ENCODE measurements around the gene PHLDA2. TPM values are rescaled to one million over a fixed set of nuclear protein-coding genes. Genes with fewer than 3 reads are reported as not detected.
A peak's percentile ranks its signal among the peaks of the same experiment; 100 is the strongest.

Gene PHLDA2
- total RNA-seq, 1 experiment from 2014 or later, result 309 TPM

DNA sequence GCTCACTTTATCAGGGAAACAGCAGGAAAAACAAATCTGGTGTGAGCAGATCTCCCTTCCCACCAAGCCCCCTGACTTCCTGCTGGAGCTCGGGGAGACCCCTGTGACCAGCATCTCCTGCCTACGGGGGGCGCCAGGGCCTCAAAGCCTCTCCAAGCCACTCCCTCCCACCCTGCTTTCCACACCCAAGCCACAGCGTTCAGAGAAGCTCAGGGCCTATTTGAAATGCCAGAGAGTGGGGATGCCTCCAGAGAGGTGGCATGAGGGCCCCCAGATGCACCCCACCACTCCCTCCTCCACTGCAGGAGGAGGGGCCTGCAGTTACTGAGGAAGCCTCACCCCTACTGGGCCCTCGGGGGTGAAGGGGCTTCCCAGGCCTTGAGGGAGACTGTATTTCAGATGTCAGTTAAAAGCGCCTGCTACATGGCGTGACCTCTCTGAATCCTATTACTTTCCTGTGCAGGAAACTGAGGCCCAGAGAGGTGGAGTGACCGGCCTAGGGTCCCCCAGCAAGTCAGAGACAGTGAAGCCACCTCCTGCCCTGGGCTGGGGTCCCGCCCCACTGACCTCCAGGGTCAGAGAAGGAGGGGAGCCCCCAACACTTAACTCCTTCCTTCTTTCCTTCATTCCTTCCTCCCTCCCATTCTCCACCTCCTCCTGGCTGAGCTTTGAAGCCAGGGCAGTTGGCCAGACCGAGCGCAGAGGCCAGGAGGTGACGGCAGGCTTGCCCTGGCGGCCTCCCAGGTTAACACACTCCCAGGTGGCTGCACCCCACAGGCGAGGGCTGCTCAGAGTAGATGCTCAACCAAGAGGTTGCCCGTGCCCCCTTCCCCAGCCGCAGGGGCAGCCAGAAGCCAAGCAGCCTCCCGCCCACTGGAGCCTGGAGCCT, 37.6 kb downstream of the PHLDA2 start (continued):
- TF ChIP-seq CBX3 (IDR thresholded peaks at IDR 0.05; ENCODE audit: low read depth), result no peak
- no peak for TF ChIP-seq TCF7L2 (IDR thresholded peaks at IDR 0.05; ENCODE audit: borderline replicate concordance, extremely low read depth, insufficient read depth, insufficient read length)
- 0 out of 2 replicates have a peak, but pooled peaks have one; percentile 35 for TF ChIP-seq POLR2AphosphoS5 (IDR thresholded peaks at IDR 0.05; ENCODE audit: low read depth, low read length)
- TF ChIP-seq YY1 (IDR thresholded peaks at IDR 0.05; ENCODE audit: extremely low read depth, insufficient replicate concordance, low read depth, low read length), result peak; percentile 25

- Histone ChIP-seq H3K36me3 (ENCODE audit: control insufficient read depth in 1 of 2, insufficient read depth in 2 of 2, low read length in 2 of 2) (no peaks in the 10 kb centered on the region), H3K9ac (ENCODE audit: low read length) (peak overlapping the region; percentile 72), H3K4me1 (ENCODE audit: control insufficient read depth in 1 of 2, insufficient read depth in 2 of 2, low read length in 2 of 2) (peaks cover 31 to 60% of the 10 kb centered on the region in 2 experiments), H4K20me1 (ENCODE audit: insufficient read depth) (no peaks in the 10 kb centered on the region), H3K4me3 (replicated peaks in 1 of 2; ENCODE audit: low read depth in 1 of 2, low read length in 2 of 2) (peak overlapping the region; percentile 39 to 72), H2AFZ (ENCODE audit: low read depth, low read length, poor library complexity, severe bottlenecking) (no peak overlapping the region), H3K27ac (ENCODE audit: low read depth, low read length) (peak overlapping the region; percentile 75), H3K9me3 (ENCODE audit: control insufficient read depth in 1 of 2, insufficient read depth in 1 of 2, low read depth in 1 of 2, low read length in 2 of 2) (no peaks in the 10 kb centered on the region), H3K9me2 (ENCODE audit: insufficient read depth) (no peaks in the 10 kb centered on the region), H3K4me2 (ENCODE audit: low read length) (peak overlapping the region; percentile 99), H3K79me2 (ENCODE audit: insufficient read depth, low read length) (no peaks in the 10 kb centered on the region), H3K27me3 (ENCODE audit: insufficient read depth, low read length) (no peaks in the 10 kb centered on the region)
- intact Hi-C loops (cut with micrococcal nuclease), result no loop called here
- RAD21 ChIA-PET (ENCODE audit: low non-redundant PET in 1 of 2, low total read pairs in 2 of 2, uncharacterized antibody in 2 of 2, unreplicated experiment in 2 of 2), result interaction anchor here (0.6 to 6.4 kb wide), 6 partner anchors 39 to 469 kb away, joined by 3 to 85 read pairs (median 8); partner anchors contain the start of gene PHLDA2 (in 1 of the 2)
- TSS peak; percentile 87 for BruUV-seq (replicated peaks)
- POLR2A ChIA-PET, result interaction anchor here (0.7 to 5.0 kb wide), 6 partner anchors 21 to 357 kb away, joined by 3 to 50 read pairs (median 4); partner anchors contain the start of genes KCNQ1OT1 and PHLDA2
- ATAC-seq (peak; percentile 48), DNase-seq (ENCODE audit: low read depth, low spot score) (no peak)
- CTCF ChIA-PET, result interaction anchor here (0.6 to 13.7 kb wide), 12 partner anchors 12 to 471 kb away, joined by 3 to 337 read pairs (median 6); partner anchors contain the start of gene PHLDA2
- TF ChIP-seq EZH2phosphoT487 (IDR thresholded peaks at IDR 0.05; ENCODE audit: borderline replicate concordance) (no peak), POLR2A (IDR thresholded peaks at IDR 0.05; ENCODE audit: borderline replicate concordance, extremely low read depth, insufficient read depth, insufficient read length) (peak; percentile 18), SRF (IDR thresholded peaks at IDR 0.05; ENCODE audit: low read depth) (no peak), YY1 (IDR thresholded peaks at IDR 0.05; ENCODE audit: extremely low read depth, insufficient replicate concordance, low read depth, low read length) (no peak), CEBPB (IDR thresholded peaks at IDR 0.05; ENCODE audit: low read depth) (no peak), MAX (IDR thresholded peaks at IDR 0.05) (no peak), CBX3 (IDR thresholded peaks at IDR 0.05; ENCODE audit: low read depth) (no peak), ZNF274 (IDR thresholded peaks at IDR 0.05; ENCODE audit: low read depth, low read length) (no peak), EGR1 (IDR thresholded peaks at IDR 0.05; ENCODE audit: low read depth) (no peak), ZFX (IDR thresholded peaks at IDR 0.05) (no peak), SP1 (IDR thresholded peaks at IDR 0.05; ENCODE audit: low read depth) (no peak), POLR2AphosphoS5 (IDR thresholded peaks at IDR 0.05; ENCODE audit: low read depth, low read length) (peak; percentile 72), FOSL1 (IDR thresholded peaks at IDR 0.05; ENCODE audit: low read depth) (no peak), ZBTB33 (IDR thresholded peaks at IDR 0.05; ENCODE audit: extremely low read depth, insufficient replicate concordance, low read length) (no peak)
- TF ChIP-seq, protein P1, sequence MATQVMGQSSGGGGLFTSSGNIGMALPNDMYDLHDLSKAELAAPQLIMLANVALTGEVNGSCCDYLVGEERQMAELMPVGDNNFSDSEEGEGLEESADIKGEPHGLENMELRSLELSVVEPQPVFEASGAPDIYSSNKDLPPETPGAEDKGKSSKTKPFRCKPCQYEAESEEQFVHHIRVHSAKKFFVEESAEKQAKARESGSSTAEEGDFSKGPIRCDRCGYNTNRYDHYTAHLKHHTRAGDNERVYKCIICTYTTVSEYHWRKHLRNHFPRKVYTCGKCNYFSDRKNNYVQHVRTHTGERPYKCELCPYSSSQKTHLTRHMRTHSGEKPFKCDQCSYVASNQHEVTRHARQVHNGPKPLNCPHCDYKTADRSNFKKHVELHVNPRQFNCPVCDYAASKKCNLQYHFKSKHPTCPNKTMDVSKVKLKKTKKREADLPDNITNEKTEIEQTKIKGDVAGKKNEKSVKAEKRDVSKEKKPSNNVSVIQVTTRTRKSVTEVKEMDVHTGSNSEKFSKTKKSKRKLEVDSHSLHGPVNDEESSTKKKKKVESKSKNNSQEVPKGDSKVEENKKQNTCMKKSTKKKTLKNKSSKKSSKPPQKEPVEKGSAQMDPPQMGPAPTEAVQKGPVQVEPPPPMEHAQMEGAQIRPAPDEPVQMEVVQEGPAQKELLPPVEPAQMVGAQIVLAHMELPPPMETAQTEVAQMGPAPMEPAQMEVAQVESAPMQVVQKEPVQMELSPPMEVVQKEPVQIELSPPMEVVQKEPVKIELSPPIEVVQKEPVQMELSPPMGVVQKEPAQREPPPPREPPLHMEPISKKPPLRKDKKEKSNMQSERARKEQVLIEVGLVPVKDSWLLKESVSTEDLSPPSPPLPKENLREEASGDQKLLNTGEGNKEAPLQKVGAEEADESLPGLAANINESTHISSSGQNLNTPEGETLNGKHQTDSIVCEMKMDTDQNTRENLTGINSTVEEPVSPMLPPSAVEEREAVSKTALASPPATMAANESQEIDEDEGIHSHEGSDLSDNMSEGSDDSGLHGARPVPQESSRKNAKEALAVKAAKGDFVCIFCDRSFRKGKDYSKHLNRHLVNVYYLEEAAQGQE (IDR thresholded peaks at IDR 0.05; ENCODE audit: low read depth), result no peak
These were observed 38.5 kb downstream of the PHLDA2 start for GRCh38 chr11:2890466-2891294.
